HepG2 (cell line): ENCODE measurements around the gene ZNF618. TPM values are rescaled to one million over a fixed set of nuclear protein-coding genes. Genes with fewer than 3 reads are reported as not detected.

Experiments
- GLI4 ChIP-seq: sonication (generic); formaldehyde crosslinking; IDR thresholded peaks from 2 replicates; pipeline ENCODE4 v1.5.1; 2020; ENCODE audit warnings: missing genetic modification reagents, mild to moderate bottlenecking, moderate library complexity, borderline replicate concordance
- HDAC6 ChIP-seq: fragments of 200-600 bp; sonication (generic); IDR thresholded peaks from 2 replicates; pipeline ENCODE4 v1.7.0; 2017; ENCODE audit warnings: mild to moderate bottlenecking, antibody characterized with exemption, low read length, low read depth
- HIVEP1 ChIP-seq: sonication (generic); formaldehyde crosslinking; IDR thresholded peaks from 2 replicates; pipeline ENCODE4 v1.4.0; 2020; ENCODE audit warnings: mild to moderate bottlenecking, missing genetic modification reagents
- IKZF1 ChIP-seq: fragments of 450-650 bp; IDR thresholded peaks from 2 replicates; pipeline ENCODE4 v1.7.1; 2016
- RAD21 ChIP-seq: fragments of 450-650 bp; formaldehyde crosslinking; IDR thresholded peaks from 2 replicates; pipeline ENCODE4 v1.5.0; 2020; ENCODE audit warnings: mild to moderate bottlenecking
- ZFX ChIP-seq: sonication (generic); formaldehyde crosslinking; IDR thresholded peaks from 2 replicates; pipeline ENCODE4 v1.4.0; 2020; ENCODE audit warnings: mild to moderate bottlenecking, low read depth, missing genetic modification reagents, moderate library complexity
- ZKSCAN8 ChIP-seq: IDR thresholded peaks from 2 replicates; pipeline ENCODE4 v1.6.1; 2016; ENCODE audit warnings: borderline replicate concordance, missing genetic modification reagents, missing compliant biosample characterization
- ZNF335 ChIP-seq: sonication (generic); formaldehyde crosslinking; IDR thresholded peaks from 2 replicates; pipeline ENCODE4 v1.4.0; 2020; ENCODE audit warnings: missing genetic modification reagents
- ZNF775 ChIP-seq: sonication (generic); formaldehyde crosslinking; IDR thresholded peaks from 2 replicates; pipeline ENCODE4 v1.4.0; 2020; ENCODE audit warnings: missing genetic modification reagents, mild to moderate bottlenecking, moderate library complexity, borderline replicate concordance
- ZSCAN29 ChIP-seq: sonication (generic); formaldehyde crosslinking; conservative IDR thresholded peaks from 2 replicates; pipeline ENCODE4 v1.4.0; 2020; ENCODE audit warnings: mild to moderate bottlenecking, missing genetic modification reagents
- polyA plus RNA-seq, 8 experiments: library from polyadenylated mRNA; depleted of rRNA in 3 of 8; stranded (reverse) in 7 of 8; unstranded in 1 of 8; fragments of >200 nt; fragmentation: Illumina TruSeq in 4 of 8; extraction: Trizol in 4 of 8; gene quantifications; 2 replicates each; pipeline versions ENCODE4 v1.2.1 to v1.2.3, GENCODE V29; 2011 to 2016; ENCODE audit warnings: low read depth in 4 of 8, missing spikeins in 1 of 8, mixed read lengths in 1 of 8; ENCODE audit not compliant: insufficient read depth in 1 of 8
- total RNA-seq, 5 experiments: library from RNA; depleted of rRNA; stranded (reverse); fragments of >200 nt; fragmentation: Illumina TruSeq; extraction: Trizol; gene quantifications; 2 replicates each; pipeline ENCODE4 v1.2.3, GENCODE V29; 2016; ENCODE audit warnings: low read depth in 1 of 5
- TF ChIP-seq, protein P1 (sequence below): sonication (generic); formaldehyde crosslinking; IDR thresholded peaks from 2 replicates; pipeline ENCODE4 v1.4.0; 2020; ENCODE audit warnings: missing genetic modification reagents; ENCODE audit errors: not compliant biosample characterization
- TF ChIP-seq, protein P2 (sequence below): sonication (generic); formaldehyde crosslinking; IDR thresholded peaks from 2 replicates; pipeline ENCODE4 v1.5.0; 2020; ENCODE audit warnings: missing genetic modification reagents
- TF ChIP-seq, protein P3 (sequence below): sonication (generic); formaldehyde crosslinking; IDR thresholded peaks from 2 replicates; pipeline ENCODE4 v1.4.0; 2020; ENCODE audit warnings: missing genetic modification reagents
- TF ChIP-seq, protein P4 (sequence below): sonication (generic); formaldehyde crosslinking; IDR thresholded peaks from 2 replicates; pipeline ENCODE4 v1.4.0; 2020; ENCODE audit warnings: missing genetic modification reagents
- TF ChIP-seq, protein P5 (sequence below): sonication (generic); formaldehyde crosslinking; IDR thresholded peaks from 2 replicates; pipeline ENCODE4 v1.5.0; 2020; ENCODE audit warnings: mild to moderate bottlenecking, low read depth, missing genetic modification reagents, borderline replicate concordance
- TF ChIP-seq, protein P6 (sequence below): IDR thresholded peaks from 2 replicates; pipeline ENCODE4 v1.6.1; 2018; ENCODE audit warnings: missing genetic modification reagents, mild to moderate bottlenecking, missing compliant biosample characterization
- TF ChIP-seq, protein P7 (sequence below): sonication (generic); formaldehyde crosslinking; IDR thresholded peaks from 2 replicates; pipeline ENCODE4 v1.5.1; 2020; ENCODE audit warnings: mild to moderate bottlenecking, missing genetic modification reagents, moderate library complexity

Gene ZNF618
- total and polyA plus RNA-seq, 2 of the 13 experiments (the other 11 are each of a cell fraction or from before 2014, with no cell fraction given), result 0.07 TPM

DNA sequence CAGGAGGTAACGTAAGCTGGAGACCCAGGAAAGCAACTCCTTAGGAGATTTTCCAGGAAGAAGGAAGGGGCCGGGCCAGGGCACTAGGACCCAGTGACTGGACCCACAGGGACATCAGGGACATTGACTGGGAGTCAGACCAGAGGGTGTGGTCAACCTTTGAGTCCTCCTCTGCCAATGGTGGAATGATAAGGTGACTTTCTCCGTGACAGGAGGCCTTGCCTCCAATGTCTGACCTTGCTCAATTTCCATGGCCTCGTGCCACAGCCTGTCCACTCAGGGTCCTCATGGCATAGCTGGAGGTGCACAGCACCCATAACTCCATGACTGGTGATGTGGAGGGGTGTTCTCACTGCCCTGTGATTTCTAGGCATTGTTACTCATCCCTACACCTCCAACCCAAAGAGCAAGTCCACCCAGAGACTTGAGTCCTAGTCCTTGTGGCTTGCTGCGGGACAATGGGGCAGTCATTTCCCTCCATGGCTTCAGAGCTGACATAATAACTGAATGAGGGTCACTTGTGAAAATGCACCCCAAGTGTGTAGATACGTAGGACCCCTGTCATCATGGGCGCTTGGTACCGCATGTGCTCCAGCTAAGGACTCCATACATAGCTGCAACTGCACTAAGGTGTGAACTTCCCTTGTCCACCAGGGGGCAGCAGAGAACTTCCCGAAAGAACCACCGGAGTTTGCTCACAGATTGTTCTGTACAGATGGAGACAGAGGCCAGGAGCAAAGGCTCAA, 206.1 kb downstream of the ZNF618 start (continued):
- TF ChIP-seq, protein P1, sequence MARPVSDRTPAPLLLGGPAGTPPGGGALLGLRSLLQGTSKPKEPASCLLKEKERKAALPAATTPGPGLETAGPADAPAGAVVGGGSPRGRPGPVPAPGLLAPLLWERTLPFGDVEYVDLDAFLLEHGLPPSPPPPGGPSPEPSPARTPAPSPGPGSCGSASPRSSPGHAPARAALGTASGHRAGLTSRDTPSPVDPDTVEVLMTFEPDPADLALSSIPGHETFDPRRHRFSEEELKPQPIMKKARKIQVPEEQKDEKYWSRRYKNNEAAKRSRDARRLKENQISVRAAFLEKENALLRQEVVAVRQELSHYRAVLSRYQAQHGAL (CRISPR knock-in tag), result no peak
- peak; percentile 79 for TF ChIP-seq ZFX (CRISPR knock-in tag)
- no peak for TF ChIP-seq IKZF1
- TF ChIP-seq ZKSCAN8 (CRISPR knock-in tag), result peak; percentile 43; the same call in 1 of the 2 replicates
- TF ChIP-seq ZNF335 (CRISPR knock-in tag), result peak; percentile 28; the same call in 1 of the 2 replicates
- TF ChIP-seq, protein P2, sequence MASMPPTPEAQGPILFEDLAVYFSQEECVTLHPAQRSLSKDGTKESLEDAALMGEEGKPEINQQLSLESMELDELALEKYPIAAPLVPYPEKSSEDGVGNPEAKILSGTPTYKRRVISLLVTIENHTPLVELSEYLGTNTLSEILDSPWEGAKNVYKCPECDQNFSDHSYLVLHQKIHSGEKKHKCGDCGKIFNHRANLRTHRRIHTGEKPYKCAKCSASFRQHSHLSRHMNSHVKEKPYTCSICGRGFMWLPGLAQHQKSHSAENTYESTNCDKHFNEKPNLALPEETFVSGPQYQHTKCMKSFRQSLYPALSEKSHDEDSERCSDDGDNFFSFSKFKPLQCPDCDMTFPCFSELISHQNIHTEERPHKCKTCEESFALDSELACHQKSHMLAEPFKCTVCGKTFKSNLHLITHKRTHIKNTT (CRISPR knock-in tag), result no peak
- TF ChIP-seq HDAC6, result no peak
- TF ChIP-seq, protein P3, sequence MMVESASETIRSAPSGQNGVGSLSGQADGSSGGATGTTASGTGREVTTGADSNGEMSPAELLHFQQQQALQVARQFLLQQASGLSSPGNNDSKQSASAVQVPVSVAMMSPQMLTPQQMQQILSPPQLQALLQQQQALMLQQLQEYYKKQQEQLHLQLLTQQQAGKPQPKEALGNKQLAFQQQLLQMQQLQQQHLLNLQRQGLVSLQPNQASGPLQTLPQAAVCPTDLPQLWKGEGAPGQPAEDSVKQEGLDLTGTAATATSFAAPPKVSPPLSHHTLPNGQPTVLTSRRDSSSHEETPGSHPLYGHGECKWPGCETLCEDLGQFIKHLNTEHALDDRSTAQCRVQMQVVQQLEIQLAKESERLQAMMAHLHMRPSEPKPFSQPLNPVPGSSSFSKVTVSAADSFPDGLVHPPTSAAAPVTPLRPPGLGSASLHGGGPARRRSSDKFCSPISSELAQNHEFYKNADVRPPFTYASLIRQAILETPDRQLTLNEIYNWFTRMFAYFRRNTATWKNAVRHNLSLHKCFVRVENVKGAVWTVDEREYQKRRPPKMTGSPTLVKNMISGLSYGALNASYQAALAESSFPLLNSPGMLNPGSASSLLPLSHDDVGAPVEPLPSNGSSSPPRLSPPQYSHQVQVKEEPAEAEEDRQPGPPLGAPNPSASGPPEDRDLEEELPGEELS (CRISPR knock-in tag), result peak; percentile 65
- TF ChIP-seq GLI4, result peak; percentile 80; the same call in 1 of the 2 replicates
- peak; percentile 90 for TF ChIP-seq RAD21 (CRISPR knock-in tag)
- no peak for TF ChIP-seq ZNF775
- TF ChIP-seq, protein P4, sequence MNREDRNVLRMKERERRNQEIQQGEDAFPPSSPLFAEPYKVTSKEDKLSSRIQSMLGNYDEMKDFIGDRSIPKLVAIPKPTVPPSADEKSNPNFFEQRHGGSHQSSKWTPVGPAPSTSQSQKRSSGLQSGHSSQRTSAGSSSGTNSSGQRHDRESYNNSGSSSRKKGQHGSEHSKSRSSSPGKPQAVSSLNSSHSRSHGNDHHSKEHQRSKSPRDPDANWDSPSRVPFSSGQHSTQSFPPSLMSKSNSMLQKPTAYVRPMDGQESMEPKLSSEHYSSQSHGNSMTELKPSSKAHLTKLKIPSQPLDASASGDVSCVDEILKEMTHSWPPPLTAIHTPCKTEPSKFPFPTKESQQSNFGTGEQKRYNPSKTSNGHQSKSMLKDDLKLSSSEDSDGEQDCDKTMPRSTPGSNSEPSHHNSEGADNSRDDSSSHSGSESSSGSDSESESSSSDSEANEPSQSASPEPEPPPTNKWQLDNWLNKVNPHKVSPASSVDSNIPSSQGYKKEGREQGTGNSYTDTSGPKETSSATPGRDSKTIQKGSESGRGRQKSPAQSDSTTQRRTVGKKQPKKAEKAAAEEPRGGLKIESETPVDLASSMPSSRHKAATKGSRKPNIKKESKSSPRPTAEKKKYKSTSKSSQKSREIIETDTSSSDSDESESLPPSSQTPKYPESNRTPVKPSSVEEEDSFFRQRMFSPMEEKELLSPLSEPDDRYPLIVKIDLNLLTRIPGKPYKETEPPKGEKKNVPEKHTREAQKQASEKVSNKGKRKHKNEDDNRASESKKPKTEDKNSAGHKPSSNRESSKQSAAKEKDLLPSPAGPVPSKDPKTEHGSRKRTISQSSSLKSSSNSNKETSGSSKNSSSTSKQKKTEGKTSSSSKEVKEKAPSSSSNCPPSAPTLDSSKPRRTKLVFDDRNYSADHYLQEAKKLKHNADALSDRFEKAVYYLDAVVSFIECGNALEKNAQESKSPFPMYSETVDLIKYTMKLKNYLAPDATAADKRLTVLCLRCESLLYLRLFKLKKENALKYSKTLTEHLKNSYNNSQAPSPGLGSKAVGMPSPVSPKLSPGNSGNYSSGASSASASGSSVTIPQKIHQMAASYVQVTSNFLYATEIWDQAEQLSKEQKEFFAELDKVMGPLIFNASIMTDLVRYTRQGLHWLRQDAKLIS (CRISPR knock-in tag), result peak; percentile 81; the same call in 1 of the 2 replicates
- TF ChIP-seq, protein P5, sequence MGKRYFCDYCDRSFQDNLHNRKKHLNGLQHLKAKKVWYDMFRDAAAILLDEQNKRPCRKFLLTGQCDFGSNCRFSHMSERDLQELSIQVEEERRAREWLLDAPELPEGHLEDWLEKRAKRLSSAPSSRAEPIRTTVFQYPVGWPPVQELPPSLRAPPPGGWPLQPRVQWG, result no peak
- TF ChIP-seq HIVEP1 (CRISPR knock-in tag), result peak; percentile 53; the same call in 1 of the 2 replicates
- TF ChIP-seq, protein P6, sequence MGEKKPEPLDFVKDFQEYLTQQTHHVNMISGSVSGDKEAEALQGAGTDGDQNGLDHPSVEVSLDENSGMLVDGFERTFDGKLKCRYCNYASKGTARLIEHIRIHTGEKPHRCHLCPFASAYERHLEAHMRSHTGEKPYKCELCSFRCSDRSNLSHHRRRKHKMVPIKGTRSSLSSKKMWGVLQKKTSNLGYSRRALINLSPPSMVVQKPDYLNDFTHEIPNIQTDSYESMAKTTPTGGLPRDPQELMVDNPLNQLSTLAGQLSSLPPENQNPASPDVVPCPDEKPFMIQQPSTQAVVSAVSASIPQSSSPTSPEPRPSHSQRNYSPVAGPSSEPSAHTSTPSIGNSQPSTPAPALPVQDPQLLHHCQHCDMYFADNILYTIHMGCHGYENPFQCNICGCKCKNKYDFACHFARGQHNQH (CRISPR knock-in tag), result peak; percentile 73
- TF ChIP-seq, protein P7, sequence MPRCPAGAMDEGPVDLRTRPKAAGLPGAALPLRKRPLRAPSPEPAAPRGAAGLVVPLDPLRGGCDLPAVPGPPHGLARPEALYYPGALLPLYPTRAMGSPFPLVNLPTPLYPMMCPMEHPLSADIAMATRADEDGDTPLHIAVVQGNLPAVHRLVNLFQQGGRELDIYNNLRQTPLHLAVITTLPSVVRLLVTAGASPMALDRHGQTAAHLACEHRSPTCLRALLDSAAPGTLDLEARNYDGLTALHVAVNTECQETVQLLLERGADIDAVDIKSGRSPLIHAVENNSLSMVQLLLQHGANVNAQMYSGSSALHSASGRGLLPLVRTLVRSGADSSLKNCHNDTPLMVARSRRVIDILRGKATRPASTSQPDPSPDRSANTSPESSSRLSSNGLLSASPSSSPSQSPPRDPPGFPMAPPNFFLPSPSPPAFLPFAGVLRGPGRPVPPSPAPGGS (CRISPR knock-in tag), result peak; percentile 57; the same call in 1 of the 2 replicates
- TF ChIP-seq ZSCAN29, result peak; percentile 56; the same call in 1 of the 2 replicates
